Raji (cell line): ENCODE data around the gene COL4A3.

Source experiments
- POLR2A ChIP-seq: IDR thresholded peaks from 2 replicates; pipeline ENCODE4 v1.6.1; 2011; ENCODE audit warnings: low read depth, low read length, control low read depth; ENCODE audit not compliant: insufficient read depth

COL4A3 gene

GRCh38 chr2:227325839-227326195, 161.4 kb downstream of the COL4A3 start:
- TF ChIP-seq POLR2A: no peak

DNA sequence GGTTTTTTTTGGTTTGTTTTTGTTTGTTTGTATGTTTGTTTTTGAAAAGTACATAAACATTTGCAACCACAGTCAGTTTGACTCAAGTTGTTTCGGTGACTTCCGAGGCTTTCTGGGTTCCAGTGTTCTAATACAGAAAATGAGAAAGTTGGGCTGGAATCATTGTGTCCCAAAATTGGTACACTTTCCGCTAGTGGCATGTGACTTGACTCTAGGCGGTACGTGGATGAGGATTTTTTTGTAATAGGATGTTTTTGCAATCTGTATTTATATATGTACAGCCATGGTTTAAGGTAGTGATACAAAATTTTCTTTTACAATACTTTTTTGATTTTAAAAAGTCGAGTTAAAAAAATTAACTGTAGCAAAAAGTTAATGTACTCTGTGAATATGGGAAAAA, 162.4 kb downstream of the COL4A3 start:
- TF ChIP-seq POLR2A: no peak

DNA sequence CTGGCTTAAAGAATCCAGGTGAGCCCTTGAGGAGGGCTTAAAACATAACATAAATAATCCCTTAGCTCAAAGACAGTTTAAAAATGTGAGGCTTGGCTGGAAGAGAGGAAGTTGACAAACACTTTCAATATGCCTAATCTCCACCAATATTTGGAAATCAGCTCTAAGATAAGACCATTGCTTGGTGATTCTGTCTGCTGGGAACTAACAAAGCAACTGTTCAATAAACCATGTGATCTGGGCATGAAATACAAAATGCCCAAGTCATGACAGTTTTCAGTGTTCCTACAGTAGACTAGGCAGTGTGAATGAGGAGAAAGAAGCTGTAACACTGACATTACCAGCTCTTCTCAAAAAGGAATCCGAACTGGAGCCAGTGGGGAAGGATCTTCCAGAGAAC, 171.3 kb downstream of the COL4A3 start:
- no peak for TF ChIP-seq POLR2A

DNA sequence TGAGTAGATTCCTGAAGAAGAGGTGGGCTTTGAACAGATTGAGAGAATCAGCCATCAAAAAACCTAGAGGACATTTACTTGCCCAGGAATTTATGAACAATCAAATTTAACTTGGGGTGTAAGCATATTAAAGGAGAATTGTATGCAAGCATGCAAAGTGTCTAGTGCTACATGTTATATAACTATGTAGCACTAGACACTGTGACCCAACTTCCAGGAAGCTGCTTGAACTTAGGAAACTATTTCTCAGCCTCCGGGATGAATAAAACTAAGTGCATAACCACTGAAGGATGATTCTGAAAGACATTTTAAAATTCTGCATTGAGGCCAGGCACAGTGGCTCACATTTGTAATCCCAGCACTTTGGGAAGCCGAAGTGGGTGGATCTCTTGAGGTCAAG, 173.0 kb downstream of the COL4A3 start:
- TF ChIP-seq POLR2A: no peak

GRCh38 chr2:227339098-227339599, 174.7 kb downstream of the COL4A3 start:
- TF ChIP-seq POLR2A: no peak

- TF ChIP-seq POLR2A: no peak
These were observed 175.7 kb downstream of the COL4A3 start for GRCh38 chr2:227340106-227340505.

GRCh38 chr2:227341553-227341952, 177.1 kb downstream of the COL4A3 start:
- no peak for TF ChIP-seq POLR2A

DNA sequence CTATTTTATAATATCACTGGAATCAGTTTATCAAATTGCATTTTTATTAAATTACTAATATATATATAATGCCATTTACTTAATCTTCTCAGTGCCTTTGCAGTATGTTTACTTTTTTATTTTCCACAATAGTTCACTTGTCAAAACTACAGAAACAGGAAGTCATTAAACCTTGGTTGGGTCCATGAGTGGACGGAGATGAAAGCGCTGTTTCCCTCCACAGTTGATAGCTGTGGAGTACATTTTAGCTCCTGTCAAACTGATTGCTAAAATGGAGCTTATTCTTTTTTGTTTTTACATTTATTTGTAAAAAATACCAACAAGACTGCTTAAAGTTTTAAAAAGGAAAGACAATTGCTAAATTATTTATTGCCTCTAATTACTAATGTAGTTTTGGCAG, 179.8 kb downstream of the COL4A3 start:
- TF ChIP-seq POLR2A: no peak

DNA sequence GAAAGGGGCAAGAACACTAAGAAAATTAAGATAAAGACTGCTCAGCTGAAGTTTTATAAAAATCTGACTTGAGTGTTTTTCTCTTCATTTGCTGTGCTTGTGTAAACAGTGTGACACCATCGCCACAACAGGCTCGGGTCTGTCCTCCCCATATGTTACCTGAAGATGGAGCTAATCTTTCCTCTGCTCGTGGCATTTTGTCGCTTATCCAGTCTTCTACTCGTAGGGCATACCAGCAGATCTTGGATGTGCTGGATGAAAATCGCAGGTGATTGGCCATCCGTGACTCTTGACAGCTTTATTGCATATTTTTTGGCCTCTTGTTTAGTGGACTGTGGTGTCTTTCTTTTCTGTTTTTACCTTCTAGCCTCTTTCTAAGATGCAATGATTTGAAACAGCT, 182.7 kb downstream of the COL4A3 start:
- TF ChIP-seq POLR2A: no peak

DNA sequence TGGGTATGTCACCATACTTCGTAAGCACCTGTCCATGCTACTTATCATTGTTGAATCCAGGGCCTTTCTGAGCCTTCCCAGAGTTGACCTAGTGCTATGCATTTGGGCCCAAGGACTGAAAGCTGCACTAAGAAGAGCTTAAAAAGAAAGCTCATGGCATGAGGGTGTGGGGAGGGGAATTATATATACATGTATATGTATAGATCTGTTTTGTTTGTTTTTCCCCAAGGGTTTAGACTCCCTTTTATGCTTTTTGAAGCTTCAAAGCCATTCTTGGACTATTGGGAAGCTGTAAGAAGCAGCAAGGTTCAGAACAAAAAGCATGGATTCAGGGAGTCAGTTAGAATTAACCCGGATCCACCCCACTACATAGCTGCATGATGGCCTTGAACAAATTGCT, 183.9 kb downstream of the COL4A3 start:
- no peak for TF ChIP-seq POLR2A

DNA sequence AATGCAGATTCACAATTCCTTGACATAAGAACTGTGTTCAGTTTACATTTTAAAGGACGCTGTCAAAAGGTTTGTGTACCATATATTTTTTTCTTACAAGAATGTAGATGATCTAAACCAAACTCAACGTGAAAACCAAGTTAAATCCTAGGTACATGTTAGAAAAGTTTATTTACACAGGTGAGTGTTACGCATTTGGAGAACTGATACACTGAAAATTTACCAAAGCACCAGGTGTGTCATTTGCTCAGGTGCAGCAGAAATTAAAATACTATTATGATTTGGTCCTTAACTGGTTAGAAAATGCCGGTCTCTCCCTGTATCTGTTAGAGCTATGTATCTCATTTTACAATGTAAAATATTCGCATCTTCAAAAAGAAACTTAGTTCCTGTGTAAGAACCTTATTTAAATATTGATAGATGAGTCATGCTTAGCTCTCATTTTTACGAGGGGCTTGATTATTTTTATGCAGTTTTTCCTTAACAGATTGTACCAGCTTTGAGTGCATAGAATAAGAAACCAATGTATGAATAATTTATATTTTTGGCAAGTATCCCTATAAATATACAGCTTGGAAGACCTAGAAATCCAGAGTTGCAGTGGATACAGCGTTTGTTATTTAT, 185.7 kb downstream of the COL4A3 start:
- no peak for TF ChIP-seq POLR2A

DNA sequence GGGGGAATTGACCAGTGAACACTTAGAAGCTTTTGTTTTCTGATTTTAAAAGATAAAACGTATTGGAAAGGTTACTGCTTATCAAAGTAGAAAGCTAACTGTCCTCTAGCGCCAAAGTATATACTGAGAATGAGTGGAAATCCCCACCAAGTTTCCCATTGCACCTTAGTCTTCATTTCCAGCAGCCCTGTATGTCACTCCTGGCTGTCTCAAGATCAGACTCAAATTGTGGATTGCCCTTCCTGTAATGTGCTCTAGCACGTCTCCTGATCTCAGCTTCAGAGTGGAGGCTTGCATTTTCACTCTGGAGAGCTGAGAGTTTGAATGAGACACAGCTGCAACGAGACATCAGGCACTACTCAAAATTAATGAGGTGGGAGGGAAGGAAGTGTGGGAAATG, 187.2 kb downstream of the COL4A3 start:
- no peak for TF ChIP-seq POLR2A

GRCh38 chr2:227360351-227360750, 195.9 kb downstream of the COL4A3 start:
- no peak for TF ChIP-seq POLR2A

DNA sequence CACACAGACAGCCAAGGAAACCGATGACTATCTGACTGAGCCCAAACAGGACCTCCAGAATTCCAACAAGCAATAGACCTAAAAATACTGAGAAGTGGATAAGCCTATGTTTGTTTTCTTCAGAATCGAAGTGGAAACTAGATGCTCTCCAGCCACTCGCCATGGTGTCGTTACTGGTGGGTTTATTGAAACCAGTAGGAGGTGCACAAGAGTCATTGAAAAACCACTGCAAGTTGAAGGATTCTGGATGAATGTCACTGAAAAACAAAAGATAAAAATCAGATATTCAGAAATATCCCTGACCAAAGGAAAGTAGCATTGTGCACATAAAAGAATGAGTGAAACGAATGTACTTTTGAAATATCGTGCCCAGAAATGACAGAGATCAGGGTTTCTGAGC, 199.3 kb downstream of the COL4A3 start:
- TF ChIP-seq POLR2A: no peak
